Endothelial cell of umbilical vein (primary cell): ENCODE results near the gene WDR38. TPM values are rescaled to one million over a fixed set of nuclear protein-coding genes. Genes with fewer than 3 reads are reported as not detected.

Experiments
- BruUV-seq: library from RNA; stranded (reverse); fragments of 400-500 nt; replicated peaks from 2 replicates; lab custom pipeline; 2021; lab: Mats Ljungman, UMichigan
- CTCF ChIA-PET: fragments of 300-600, 350-600 bp; sonication (Branson Sonifier 250); formaldehyde crosslinking; loops from one replicate; lab custom pipeline; 2021; ENCODE audit warnings: antibody characterized with exemption, inconsistent platforms; lab: Charles Lee
- POLR2A ChIA-PET: fragments of 300-600, 350-600 bp; sonication (Branson Sonifier 250); formaldehyde crosslinking; loops from one replicate; lab custom pipeline; 2021; ENCODE audit warnings: antibody characterized with exemption, inconsistent platforms; lab: Charles Lee
- DNase-seq: peaks from one replicate; pipeline ENCODE4 v3.0.0-alpha.2; 2011; ENCODE audit warnings: low read depth, low spot score
- FAIRE-seq: peaks from 2 replicates; lab custom pipeline; 2011; peaks lifted over from hg19 to GRCh38; lab: Jason Lieb, UNC
- H2AFZ ChIP-seq: 2 replicates; pipeline ENCODE4 v1.6.0; 2012; ENCODE audit warnings: low read depth, low read length, control low read depth, inconsistent platforms
- H3K27ac ChIP-seq: 2 replicates; pipeline ENCODE4 v1.5.1; 2011; ENCODE audit warnings: low read depth, mild to moderate bottlenecking, control low read depth, low read length, moderate library complexity; ENCODE audit not compliant: insufficient read depth
- H3K27me3 ChIP-seq, 2 experiments: 2 replicates each; pipeline versions ENCODE4 v1.6.0 to v1.6.1; 2011; ENCODE audit warnings: low read length in 2 of 2, mixed read lengths in 1 of 2; ENCODE audit not compliant: control insufficient read depth in 2 of 2, insufficient read depth in 2 of 2
- H3K36me3 ChIP-seq, 2 experiments: 2 replicates in 1 of 2; 3 replicates in 1 of 2; pipeline ENCODE4 v1.5.1; 2011; ENCODE audit warnings: low read length in 2 of 2, mild to moderate bottlenecking in 1 of 2, moderate library complexity in 1 of 2; ENCODE audit not compliant: control insufficient read depth in 2 of 2, insufficient read depth in 2 of 2; ENCODE audit errors: extremely low read depth in 1 of 2
- H3K4me1 ChIP-seq: 3 replicates; pipeline ENCODE4 v1.5.1; 2011; ENCODE audit warnings: mild to moderate bottlenecking, low read length; ENCODE audit not compliant: control insufficient read depth, insufficient read depth; ENCODE audit errors: extremely low read depth
- H3K4me2 ChIP-seq: 2 replicates; pipeline ENCODE4 v1.6.1; 2011; ENCODE audit warnings: low read length, control low read depth, mixed read lengths; ENCODE audit not compliant: insufficient read depth
- H3K4me3 ChIP-seq, 3 experiments: fragments of 200-600 bp in 1 of 3; sonication (generic), shearing (Covaris generic) in 1 of 3; replicated peaks in 1 of 3; 2 replicates each; pipeline ENCODE4 v1.5.1; 2011 to 2016; ENCODE audit warnings: control low read depth in 3 of 3, low read length in 3 of 3, mild to moderate bottlenecking in 2 of 3, inconsistent platforms in 1 of 3, low read depth in 1 of 3, moderate library complexity in 1 of 3; ENCODE audit not compliant: insufficient read depth in 1 of 3
- H3K79me2 ChIP-seq: 2 replicates; pipeline ENCODE4 v1.6.0; 2012; ENCODE audit warnings: low read length, inconsistent platforms; ENCODE audit not compliant: control insufficient read depth, insufficient read depth
- H3K9ac ChIP-seq: replicated peaks from 2 replicates; pipeline ENCODE3; 2011; ENCODE audit warnings: low read length, control low read depth; ENCODE audit not compliant: insufficient read depth; ENCODE audit errors: extremely low read depth
- H3K9me1 ChIP-seq: replicated peaks from 3 replicates; pipeline ENCODE4 v1.6.0; 2011; ENCODE audit warnings: mild to moderate bottlenecking, low read length; ENCODE audit not compliant: control insufficient read depth, insufficient read depth; ENCODE audit errors: extremely low read depth
- H3K9me3 ChIP-seq: replicated peaks from 2 replicates; pipeline ENCODE4 v1.5.1; 2012; ENCODE audit warnings: low read length, inconsistent platforms; ENCODE audit not compliant: control insufficient read depth, insufficient read depth
- H4K20me1 ChIP-seq: replicated peaks from 2 replicates; pipeline ENCODE3; 2011; ENCODE audit warnings: mild to moderate bottlenecking, low read length; ENCODE audit not compliant: control insufficient read depth, insufficient read depth; ENCODE audit errors: extremely low read depth
- CTCF ChIP-seq, 2 donors: IDR thresholded peaks; 1 replicate in 1 of 2; 2 replicates in 1 of 2; pipeline ENCODE4 v1.5.1; 2011; ENCODE audit warnings: low read length in 2 of 2, mild to moderate bottlenecking in 2 of 2, moderate library complexity in 2 of 2, control low read depth in 1 of 2, inconsistent platforms in 1 of 2, low read depth in 1 of 2; ENCODE audit not compliant: insufficient read depth in 1 of 2; ENCODE audit errors: extremely low read depth in 1 of 2
- EZH2 ChIP-seq: IDR thresholded peaks from 2 replicates; pipeline ENCODE4 v1.6.1; 2012; ENCODE audit warnings: borderline replicate concordance, low read depth, mild to moderate bottlenecking, moderate library complexity, low read length, inconsistent platforms; ENCODE audit not compliant: severe bottlenecking
- FOS ChIP-seq: IDR thresholded peaks from 2 replicates; pipeline ENCODE4 v1.6.1; 2011; ENCODE audit warnings: mild to moderate bottlenecking, low read length, moderate library complexity, borderline replicate concordance; ENCODE audit not compliant: insufficient read depth
- GATA2 ChIP-seq: IDR thresholded peaks from 2 replicates; pipeline ENCODE4 v1.7.0; 2011; ENCODE audit warnings: low read depth, mild to moderate bottlenecking, moderate library complexity, mixed read lengths, low read length; ENCODE audit not compliant: insufficient read length, insufficient read depth
- JUN ChIP-seq: IDR thresholded peaks from 2 replicates; pipeline ENCODE4 v1.6.1; 2011; ENCODE audit warnings: borderline replicate concordance, low read depth; ENCODE audit not compliant: insufficient read length, insufficient read depth
- MAX ChIP-seq: IDR thresholded peaks from 2 replicates; pipeline ENCODE4 v1.6.1; 2011; ENCODE audit not compliant: insufficient read depth, insufficient read length
- MYC ChIP-seq: IDR thresholded peaks from one replicate; pipeline ENCODE4 v1.6.1; 2011; ENCODE audit warnings: mild to moderate bottlenecking, low read depth, low read length
- POLR2A ChIP-seq: IDR thresholded peaks from 2 replicates; pipeline ENCODE4 v1.6.1; 2012; ENCODE audit warnings: low read depth, mild to moderate bottlenecking, control low read depth, low read length
- POLR2AphosphoS5 ChIP-seq: IDR thresholded peaks from 2 replicates; pipeline ENCODE4 v1.6.1; 2012; ENCODE audit warnings: low read depth, mild to moderate bottlenecking, control low read depth, low read length, moderate library complexity; ENCODE audit not compliant: insufficient read depth
- dilution Hi-C: fragments of 300-500 bp; cut with MboI; formaldehyde crosslinking; loops from one replicate; pipeline ENCODE4 v1.15.0; 2019; ENCODE audit warnings: low sequenced_read_pairs; ENCODE audit not compliant: extremely low pct_ligation_motif_present
- intact Hi-C: fragments of 100-400 bp; cut with micrococcal nuclease; formaldehyde crosslinking; loops from one replicate; pipeline ENCODE4 v1.10.0; 2022
- polyA plus RNA-seq, 4 experiments: library from polyadenylated mRNA; depleted of rRNA in 3 of 4; stranded (reverse) in 3 of 4; unstranded in 1 of 4; fragments of >200 nt; gene quantifications; 2 replicates each; pipeline versions ENCODE4 v1.2.1 to v1.2.3, GENCODE V29; 2011 to 2012; ENCODE audit warnings: missing spikeins in 1 of 4
- total RNA-seq: library from RNA; stranded (reverse); gene quantifications from 2 replicates; pipeline ENCODE4 v1.2.3, GENCODE V29; 2021

The WDR38 gene
- total and polyA plus RNA-seq, 2 donors (not counting 3 experiments of a cell fraction or from before 2014, with no cell fraction given): not detected

- Histone ChIP-seq H3K79me2 (peaks cover 34% of the 10 kb centered on the region), H3K36me3 (peaks cover 18 to 39% of the 10 kb centered on the region in 2 experiments), H3K27me3 (no peaks in the 10 kb centered on the region), H3K9ac (no peak overlapping the region), H3K4me3 (no peak overlapping the region), H3K27ac (no peak overlapping the region), H3K4me1 (peaks cover 19% of the 10 kb centered on the region), H3K9me3 (no peaks in the 10 kb centered on the region), H3K9me1 (no peaks in the 10 kb centered on the region), H3K4me2 (no peak overlapping the region), H2AFZ (no peak overlapping the region), H4K20me1 (peaks cover 8% of the 10 kb centered on the region)
- ChIA-PET POLR2A (no interaction called here), CTCF (interaction anchor here (0.7 to 15.1 kb wide), 2 partner anchors 19 to 83 kb away, joined by 3 to 967 read pairs; partner anchors contain the start of genes NR6A1 and OLFML2A)
- DNase-seq (no peak), FAIRE-seq (no peak)
- dilution Hi-C loops (no loop called here), intact Hi-C loops (no loop called here)
- TF ChIP-seq GATA2 (no peak), MYC (no peak), JUN (no peak), POLR2AphosphoS5 (no peak), CTCF (IDR thresholded peaks at IDR 0.05; ENCODE audit: extremely low read depth in 1 of 2, insufficient read depth in 1 of 2, low read depth in 1 of 2, low read length in 2 of 2) (no peak), MAX (no peak), FOS (no peak), POLR2A (no peak), EZH2 (no peak)
- no TSS peak for BruUV-seq
These were observed 5.2 kb downstream of the WDR38 start for GRCh38 chr9:124858330-124859046.
